Measurements from ENCODE around the gene MAP3K6. TPM values are rescaled to one million over a fixed set of nuclear protein-coding genes. Genes with fewer than 3 reads are reported as not detected.

Gene MAP3K6
- total and polyA plus RNA-seq, 2 of the 13 experiments (the other 11 are each of a cell fraction or from before 2014, with no cell fraction given) = 2.7 to 3.2 TPM

DNA sequence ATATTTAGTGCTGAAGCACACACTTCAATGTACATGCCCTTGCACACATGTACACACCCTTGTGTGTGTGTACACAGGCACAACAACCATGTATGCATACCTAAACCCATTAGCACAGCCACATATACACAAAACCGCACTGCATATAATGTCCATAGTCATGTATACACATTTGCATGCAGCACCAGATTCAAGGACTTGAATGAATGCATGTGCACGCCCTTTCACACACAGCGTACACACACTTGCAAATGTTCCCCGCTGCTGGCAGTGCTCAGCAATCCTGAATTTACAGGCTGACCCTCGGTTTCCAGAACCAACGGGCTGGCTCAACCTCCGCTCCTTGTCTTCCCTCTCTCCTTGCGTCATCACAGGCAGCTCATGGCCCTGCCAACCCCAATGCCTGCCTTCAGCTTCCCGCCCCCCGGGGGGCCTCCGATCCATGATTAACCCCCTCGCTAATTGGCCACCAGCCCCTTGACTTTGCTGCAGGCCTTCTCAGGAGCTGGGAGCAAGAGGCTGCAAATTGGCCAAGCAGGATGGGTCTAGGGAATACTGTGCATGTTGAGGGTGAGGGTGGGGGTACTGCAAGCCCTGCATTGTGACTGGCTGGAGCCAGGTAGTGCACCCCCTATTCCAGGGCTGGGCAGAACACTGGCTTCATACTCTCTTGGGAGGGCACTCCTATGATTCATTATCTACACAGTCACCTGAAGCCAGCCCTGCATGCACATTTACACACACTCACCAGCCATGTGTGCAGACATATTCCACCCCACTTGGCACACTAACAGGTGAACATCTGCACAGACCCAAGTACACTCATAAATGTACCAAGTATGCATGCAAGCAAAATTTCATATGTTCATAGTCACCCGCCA lies 33.6 kb upstream of the MAP3K6 start:
- Histone ChIP-seq H3K79me2 (ENCODE audit: insufficient read depth, low read length) (no peaks in the 10 kb centered on the region), H3K36me3 (replicated peaks in 1 of 2; ENCODE audit: control insufficient read depth in 1 of 2, insufficient read depth in 2 of 2, low read length in 2 of 2) (no peaks in the 10 kb centered on the region), H3K27me3 (ENCODE audit: control insufficient read depth in 1 of 2, insufficient read depth in 2 of 2, low read length in 2 of 2) (0 out of 5 replicates have a peak, but pooled peaks cover 0 to 2% of the 10 kb centered on the region in 2 experiments), H3K4me2 (ENCODE audit: low read depth, low read length) (no peak overlapping the region), H3K9me3 (ENCODE audit: low read length) (no peaks in the 10 kb centered on the region), H4K20me1 (ENCODE audit: insufficient read depth, low read length) (no peaks in the 10 kb centered on the region), H3K27ac (ENCODE audit: extremely low read length, insufficient read depth, low read length) (no peak overlapping the region), H3K4me3 (replicated peaks in 1 of 3; ENCODE audit: insufficient read depth in 1 of 3, low read depth in 2 of 3, low read length in 3 of 3) (no peak overlapping the region), H3K9ac (ENCODE audit: insufficient read depth, low read depth, low read length) (no peak overlapping the region), H2AFZ (ENCODE audit: low read length) (no peak overlapping the region), H3K4me1 (ENCODE audit: insufficient read depth, low read length) (0 out of 2 replicates have a peak, but pooled peaks cover 4% of the 10 kb centered on the region)
- TF ChIP-seq AGO2 (optimal IDR thresholded peaks at IDR 0.05; ENCODE audit: low read depth, low read length) (peak; percentile 73), IKZF4 (CRISPR knock-in tag; IDR thresholded peaks at IDR 0.05; ENCODE audit: borderline replicate concordance, low read depth, not compliant biosample characterization) (no peak), LCORL (IDR thresholded peaks at IDR 0.05) (no peak), LCORL (CRISPR knock-in tag; IDR thresholded peaks at IDR 0.05) (no peak), REL (CRISPR knock-in tag; conservative IDR thresholded peaks at IDR 0.05) (no peak)
- ATAC-seq = no peak
- ChIA-PET POLR2A (no interaction called here), CTCF (ENCODE audit: low intra/inter-chr PET ratio, low total read pairs) (no interaction called here)
- intact Hi-C loops (cut with micrococcal nuclease; ENCODE audit: unreplicated experiment) (no loop called here), in situ Hi-C loops (cut with HindIII; ENCODE audit: extremely low pct_ligation_motif_present, low pct_unique_long_range_greater_than_20kb) (no loop called here)
- DNase-seq (ENCODE audit: low spot score) = no peak
- whole genome bisulfite sequencing (ENCODE audit: low lambda C conversion rate) = 65% methylated on average over 13 of the region's 13 CpGs
- BruUV-seq (replicated peaks) = no TSS peak
- no peak for FAIRE-seq

- TF ChIP-seq AGO2 (optimal IDR thresholded peaks at IDR 0.05; ENCODE audit: low read depth, low read length) (peak; percentile 71), ZBTB33 (CRISPR knock-in tag; IDR thresholded peaks at IDR 0.05) (0 out of 2 replicates have a peak, but pooled peaks have one; percentile 12), NFIB (CRISPR knock-in tag; IDR thresholded peaks at IDR 0.05; ENCODE audit: borderline replicate concordance) (no peak), ZNF276 (CRISPR knock-in tag; IDR thresholded peaks at IDR 0.05; ENCODE audit: low read depth) (no peak)
- Histone ChIP-seq H2AFZ (ENCODE audit: low read length) (no peak overlapping the region), H3K36me3 (replicated peaks in 1 of 2; ENCODE audit: control insufficient read depth in 1 of 2, insufficient read depth in 2 of 2, low read length in 2 of 2) (no peaks in the 10 kb centered on the region), H4K20me1 (ENCODE audit: insufficient read depth, low read length) (no peaks in the 10 kb centered on the region), H3K9me3 (ENCODE audit: low read length) (no peaks in the 10 kb centered on the region), H3K9ac (ENCODE audit: insufficient read depth, low read depth, low read length) (no peak overlapping the region), H3K4me2 (ENCODE audit: low read depth, low read length) (no peak overlapping the region), H3K27me3 (ENCODE audit: control insufficient read depth in 1 of 2, insufficient read depth in 2 of 2, low read length in 2 of 2) (0 out of 5 replicates have a peak, but pooled peaks cover 0 to 2% of the 10 kb centered on the region in 2 experiments), H3K79me2 (ENCODE audit: insufficient read depth, low read length) (no peaks in the 10 kb centered on the region), H3K27ac (ENCODE audit: extremely low read length, insufficient read depth, low read length) (no peak overlapping the region), H3K4me3 (replicated peaks in 1 of 3; ENCODE audit: insufficient read depth in 1 of 3, low read depth in 2 of 3, low read length in 3 of 3) (no peak overlapping the region), H3K4me1 (ENCODE audit: insufficient read depth, low read length) (0 out of 2 replicates have a peak, but pooled peaks cover 4% of the 10 kb centered on the region)
- 82% methylated on average over 9 of the region's 19 CpGs for WGBS (ENCODE audit: low lambda C conversion rate)
- DNase-seq (ENCODE audit: low spot score) (no peak), FAIRE-seq (no peak), ATAC-seq (peak; percentile 19)
- CTCF ChIA-PET (ENCODE audit: low intra/inter-chr PET ratio, low total read pairs) = no interaction called here
- intact Hi-C loops (cut with micrococcal nuclease; ENCODE audit: unreplicated experiment) = loop anchor here (10.0 kb wide), 1 partner anchor 265 kb away; no protein-coding TSS in a partner anchor
- in situ Hi-C loops (cut with HindIII; ENCODE audit: extremely low pct_ligation_motif_present, low pct_unique_long_range_greater_than_20kb) = no loop called here
- no TSS peak for BruUV-seq (replicated peaks)
- POLR2A ChIA-PET = interaction anchor here (0.6 kb wide), 1 partner anchor 101 kb away, joined by 3 read pairs; no protein-coding TSS in a partner anchor
Observed at GRCh38 chr1:27399251-27400025, 32.7 kb upstream of the MAP3K6 start.
